HCT116 (cell line): ENCODE measurements around the gene WASF2. TPM values are rescaled to one million over a fixed set of nuclear protein-coding genes. Genes with fewer than 3 reads are reported as not detected.

Experiments
- ATAC-seq: fragments of 200-7000 bp; cut with Tn5 transposase; 2 replicates; pipeline ENCODE4 v1.9.1; 2020; ENCODE audit warnings: mild to moderate bottlenecking, moderate library complexity
- BruUV-seq: library from RNA; stranded (reverse); fragments of 400-500 nt; replicated peaks from 2 replicates; lab custom pipeline; 2021; lab: Mats Ljungman, UMichigan
- CTCF ChIA-PET: fragments of 300-600 bp; sonication (Branson Sonifier 250); formaldehyde crosslinking; loops from one replicate; lab custom pipeline; 2021; ENCODE audit warnings: antibody characterized with exemption; lab: Charles Lee
- POLR2A ChIA-PET: fragments of 300-600, 350-600 bp; sonication (Branson Sonifier 250); formaldehyde crosslinking; loops from one replicate; lab custom pipeline; 2021; ENCODE audit warnings: antibody characterized with exemption; lab: Charles Lee
- RAD21 ChIA-PET, 2 experiments: fragments of 300-600 bp; sonication (Branson Sonifier 250); formaldehyde crosslinking; loops; one replicate each; lab custom pipeline; 2023; ENCODE audit warnings: low total read pairs in 2 of 2; ENCODE audit not compliant: uncharacterized antibody in 2 of 2, unreplicated experiment in 2 of 2, low non-redundant PET in 1 of 2; lab: Charles Lee
- DNase-seq: peaks from one replicate; pipeline ENCODE4 v3.0.0-alpha.2; 2010; ENCODE audit warnings: low read depth, low spot score
- H2AFZ ChIP-seq: fragments of 200-600 bp; shearing (Covaris generic), sonication (generic); 2 replicates; pipeline ENCODE4 v1.6.1; 2017; ENCODE audit warnings: low read depth, mixed run types, mixed read lengths, antibody characterized with exemption, low read length; ENCODE audit not compliant: poor library complexity, severe bottlenecking
- H3K27ac ChIP-seq: 2 replicates; pipeline ENCODE4 v1.5.1; 2012; ENCODE audit warnings: low read depth, low read length
- H3K27me3 ChIP-seq: fragments of 200-600 bp; sonication (generic); 2 replicates; pipeline ENCODE4 v1.6.1; 2016; ENCODE audit warnings: mixed run types, low read length, mixed read lengths; ENCODE audit not compliant: insufficient read depth
- H3K36me3 ChIP-seq, 2 experiments: fragments of 200-500 bp in 1 of 2; fragments of 200-600 bp in 1 of 2; sonication (Bioruptor generic) in 1 of 2; sonication (generic) in 1 of 2; 2 replicates each; pipeline versions ENCODE4 v1.5.1 to v1.6.1; 2014 to 2016; ENCODE audit warnings: low read length in 2 of 2, inconsistent platforms in 1 of 2, mixed read lengths in 1 of 2, mixed run types in 1 of 2; ENCODE audit not compliant: insufficient read depth in 2 of 2, control insufficient read depth in 1 of 2
- H3K4me1 ChIP-seq, 2 experiments: fragments of 200-600 bp in 1 of 2; sonication (generic) in 1 of 2; 2 replicates each; pipeline versions ENCODE4 v1.5.1 to v1.6.1; 2012 to 2017; ENCODE audit warnings: low read length in 2 of 2, inconsistent platforms in 1 of 2, mild to moderate bottlenecking in 1 of 2, mixed read lengths in 1 of 2, mixed run types in 1 of 2, moderate library complexity in 1 of 2; ENCODE audit not compliant: insufficient read depth in 2 of 2, control insufficient read depth in 1 of 2
- H3K4me2 ChIP-seq: fragments of 200-600 bp; sonication (generic); 2 replicates; pipeline ENCODE4 v1.6.1; 2017; ENCODE audit warnings: mixed run types, low read length, mixed read lengths
- H3K4me3 ChIP-seq, 2 experiments: fragments of 200-600 bp in 1 of 2; sonication (generic) in 1 of 2; replicated peaks in 1 of 2; 2 replicates each; pipeline ENCODE4 v1.5.1; 2011 to 2016; ENCODE audit warnings: low read length in 2 of 2, control low read depth in 1 of 2, low read depth in 1 of 2, mild to moderate bottlenecking in 1 of 2, mixed read lengths in 1 of 2, mixed run types in 1 of 2
- H3K79me2 ChIP-seq: fragments of 200-600 bp; sonication (generic); 2 replicates; pipeline ENCODE4 v1.6.1; 2017; ENCODE audit warnings: mild to moderate bottlenecking, mixed run types, low read length, moderate library complexity, mixed read lengths; ENCODE audit not compliant: insufficient read depth
- H3K9ac ChIP-seq: fragments of 200-600 bp; sonication (generic); 2 replicates; pipeline ENCODE4 v1.6.1; 2016; ENCODE audit warnings: low read length, mixed read lengths
- H3K9me2 ChIP-seq: fragments of 200-600 bp; sonication (generic), shearing (Covaris generic); 2 replicates; pipeline ENCODE4 v1.6.1; 2017; ENCODE audit warnings: mixed run types, mild to moderate bottlenecking, moderate library complexity; ENCODE audit not compliant: insufficient read depth
- H3K9me3 ChIP-seq, 2 experiments: fragments of 200-500 bp in 1 of 2; fragments of 200-600 bp in 1 of 2; sonication (Bioruptor generic) in 1 of 2; sonication (generic) in 1 of 2; 2 replicates each; pipeline ENCODE4 v1.6.1; 2014 to 2017; ENCODE audit warnings: low read length in 2 of 2, mixed read lengths in 2 of 2, inconsistent platforms in 1 of 2, low read depth in 1 of 2, mild to moderate bottlenecking in 1 of 2, mixed run types in 1 of 2, moderate library complexity in 1 of 2; ENCODE audit not compliant: control insufficient read depth in 1 of 2, insufficient read depth in 1 of 2
- H4K20me1 ChIP-seq: fragments of 200-600 bp; sonication (generic), shearing (Covaris generic); 2 replicates; pipeline ENCODE4 v1.6.1; 2017; ENCODE audit warnings: mixed run types, mild to moderate bottlenecking, moderate library complexity; ENCODE audit not compliant: insufficient read depth
- EGR1 ChIP-seq: IDR thresholded peaks from 2 replicates; pipeline ENCODE4 v1.6.1; 2012; ENCODE audit warnings: low read depth
- FOSL1 ChIP-seq: IDR thresholded peaks from 2 replicates; pipeline ENCODE4 v1.6.1; 2012; ENCODE audit warnings: low read depth
- JUND ChIP-seq: IDR thresholded peaks from 2 replicates; pipeline ENCODE4 v1.6.1; 2012
- POLR2A ChIP-seq: IDR thresholded peaks from 2 replicates; pipeline ENCODE4 v1.7.0; 2011; ENCODE audit warnings: borderline replicate concordance; ENCODE audit not compliant: insufficient read depth, insufficient read length; ENCODE audit errors: extremely low read depth
- RAD21 ChIP-seq: IDR thresholded peaks from 2 replicates; pipeline ENCODE4 v1.6.1; 2012; ENCODE audit warnings: low read depth, mild to moderate bottlenecking
- SIN3A ChIP-seq: IDR thresholded peaks from 2 replicates; pipeline ENCODE4 v1.6.1; 2012; ENCODE audit warnings: low read depth
- ZNF274 ChIP-seq: fragments of 200-500 bp; sonication (Bioruptor generic); IDR thresholded peaks from 2 replicates; pipeline ENCODE4 v1.6.1; 2014; ENCODE audit warnings: mild to moderate bottlenecking, low read depth, low read length, inconsistent platforms
- intact Hi-C: fragments of 100-400 bp; cut with micrococcal nuclease; formaldehyde crosslinking; loops from 2 replicates; pipeline ENCODE4 v1.10.0; 2022
- total RNA-seq: library from RNA; stranded (reverse); gene quantifications from one replicate; pipeline ENCODE4 v1.2.1, GENCODE V29; 2021; ENCODE audit not compliant: unreplicated experiment
- TF ChIP-seq, protein P1 (sequence below): IDR thresholded peaks from 2 replicates; pipeline ENCODE4 v1.6.1; 2012
- TF ChIP-seq, protein P2 (sequence below): IDR thresholded peaks from 2 replicates; pipeline ENCODE4 v1.6.1; 2012; ENCODE audit warnings: low read depth
- TF ChIP-seq, protein P3 (sequence below), 3 experiments: fragments of 200-600 bp in 1 of 3; sonication (generic) in 1 of 3; IDR thresholded peaks in 2 of 3; conservative IDR thresholded peaks in 1 of 3; 2 replicates each; pipeline ENCODE4 v1.5.1; 2012 to 2017; ENCODE audit warnings: low read depth in 2 of 3, low read length in 2 of 3, antibody characterized with exemption in 1 of 3, borderline replicate concordance in 1 of 3, control low read depth in 1 of 3, mild to moderate bottlenecking in 1 of 3, mixed read lengths in 1 of 3, mixed run types in 1 of 3, moderate library complexity in 1 of 3; ENCODE audit not compliant: insufficient read depth in 1 of 3
- TF ChIP-seq, protein P4 (sequence below): IDR thresholded peaks from 2 replicates; pipeline ENCODE4 v1.6.1; 2012
- TF ChIP-seq, protein P5 (sequence below): IDR thresholded peaks from 2 replicates; pipeline ENCODE4 v1.6.1; 2011; ENCODE audit warnings: mild to moderate bottlenecking, low read length, moderate library complexity; ENCODE audit not compliant: insufficient replicate concordance; ENCODE audit errors: extremely low read depth

WASF2 gene
- total RNA-seq, 1 experiment from 2014 or later, result 111 TPM

DNA sequence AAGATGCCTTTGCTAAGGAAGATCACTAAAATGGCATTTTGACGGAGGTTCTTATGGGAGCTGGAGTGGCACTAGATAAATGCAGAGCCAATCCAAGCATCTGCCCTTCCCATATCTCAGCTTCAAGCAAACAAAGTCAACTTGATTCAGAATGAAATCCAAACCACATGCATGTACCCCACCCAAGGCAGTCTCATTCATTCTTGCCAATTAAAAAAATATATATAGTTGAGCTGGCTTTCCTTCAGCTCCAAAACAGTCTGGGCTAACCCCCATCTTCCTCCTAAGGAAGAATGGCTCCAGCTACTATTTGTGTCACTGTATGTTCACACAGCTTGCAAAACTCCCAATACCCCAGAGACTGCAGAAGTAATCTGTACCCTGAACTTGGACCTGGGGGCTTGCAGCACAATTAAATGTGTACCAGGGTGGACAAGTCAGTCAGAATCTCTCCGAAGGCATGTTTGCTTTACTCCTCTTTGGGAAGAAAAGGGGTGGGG is 62.1 kb downstream of the WASF2 start:
- Histone ChIP-seq H3K79me2 (peaks cover 61% of the 10 kb centered on the region), H3K9me2 (no peaks in the 10 kb centered on the region), H3K27ac (no peak overlapping the region), H2AFZ (no peak overlapping the region), H3K4me2 (no peak overlapping the region), H3K36me3 (peaks cover 5 to 10% of the 10 kb centered on the region in 2 experiments; a peak in 3 of 4 replicates), H3K9ac (no peak overlapping the region), H3K4me3 (no peak overlapping the region), H4K20me1 (0 out of 2 replicates have a peak, but pooled peaks cover 3% of the 10 kb centered on the region)
- no peak for DNase-seq
- no TSS peak for BruUV-seq
- CTCF ChIA-PET, result interaction anchor here (1.5 kb wide), 1 partner anchor 11 kb away, joined by 4 read pairs; no protein-coding TSS in a partner anchor
- intact Hi-C loops, result no loop called here
- RAD21 ChIA-PET, result no interaction called here
- POLR2A ChIA-PET, result interaction anchor here (1.2 kb wide), 1 partner anchor 9 kb away, joined by 3 read pairs; no protein-coding TSS in a partner anchor
- no peak for TF ChIP-seq ZNF274
- TF ChIP-seq FOSL1, result no peak
- no peak for TF ChIP-seq JUND
- no peak for TF ChIP-seq EGR1
- TF ChIP-seq, protein P1, sequence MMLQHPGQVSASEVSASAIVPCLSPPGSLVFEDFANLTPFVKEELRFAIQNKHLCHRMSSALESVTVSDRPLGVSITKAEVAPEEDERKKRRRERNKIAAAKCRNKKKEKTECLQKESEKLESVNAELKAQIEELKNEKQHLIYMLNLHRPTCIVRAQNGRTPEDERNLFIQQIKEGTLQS, result no peak
- no peak for TF ChIP-seq SIN3A
- no peak for TF ChIP-seq POLR2A
- TF ChIP-seq RAD21, result no peak
- TF ChIP-seq, protein P2, sequence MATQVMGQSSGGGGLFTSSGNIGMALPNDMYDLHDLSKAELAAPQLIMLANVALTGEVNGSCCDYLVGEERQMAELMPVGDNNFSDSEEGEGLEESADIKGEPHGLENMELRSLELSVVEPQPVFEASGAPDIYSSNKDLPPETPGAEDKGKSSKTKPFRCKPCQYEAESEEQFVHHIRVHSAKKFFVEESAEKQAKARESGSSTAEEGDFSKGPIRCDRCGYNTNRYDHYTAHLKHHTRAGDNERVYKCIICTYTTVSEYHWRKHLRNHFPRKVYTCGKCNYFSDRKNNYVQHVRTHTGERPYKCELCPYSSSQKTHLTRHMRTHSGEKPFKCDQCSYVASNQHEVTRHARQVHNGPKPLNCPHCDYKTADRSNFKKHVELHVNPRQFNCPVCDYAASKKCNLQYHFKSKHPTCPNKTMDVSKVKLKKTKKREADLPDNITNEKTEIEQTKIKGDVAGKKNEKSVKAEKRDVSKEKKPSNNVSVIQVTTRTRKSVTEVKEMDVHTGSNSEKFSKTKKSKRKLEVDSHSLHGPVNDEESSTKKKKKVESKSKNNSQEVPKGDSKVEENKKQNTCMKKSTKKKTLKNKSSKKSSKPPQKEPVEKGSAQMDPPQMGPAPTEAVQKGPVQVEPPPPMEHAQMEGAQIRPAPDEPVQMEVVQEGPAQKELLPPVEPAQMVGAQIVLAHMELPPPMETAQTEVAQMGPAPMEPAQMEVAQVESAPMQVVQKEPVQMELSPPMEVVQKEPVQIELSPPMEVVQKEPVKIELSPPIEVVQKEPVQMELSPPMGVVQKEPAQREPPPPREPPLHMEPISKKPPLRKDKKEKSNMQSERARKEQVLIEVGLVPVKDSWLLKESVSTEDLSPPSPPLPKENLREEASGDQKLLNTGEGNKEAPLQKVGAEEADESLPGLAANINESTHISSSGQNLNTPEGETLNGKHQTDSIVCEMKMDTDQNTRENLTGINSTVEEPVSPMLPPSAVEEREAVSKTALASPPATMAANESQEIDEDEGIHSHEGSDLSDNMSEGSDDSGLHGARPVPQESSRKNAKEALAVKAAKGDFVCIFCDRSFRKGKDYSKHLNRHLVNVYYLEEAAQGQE, result no peak
- TF ChIP-seq, protein P3, sequence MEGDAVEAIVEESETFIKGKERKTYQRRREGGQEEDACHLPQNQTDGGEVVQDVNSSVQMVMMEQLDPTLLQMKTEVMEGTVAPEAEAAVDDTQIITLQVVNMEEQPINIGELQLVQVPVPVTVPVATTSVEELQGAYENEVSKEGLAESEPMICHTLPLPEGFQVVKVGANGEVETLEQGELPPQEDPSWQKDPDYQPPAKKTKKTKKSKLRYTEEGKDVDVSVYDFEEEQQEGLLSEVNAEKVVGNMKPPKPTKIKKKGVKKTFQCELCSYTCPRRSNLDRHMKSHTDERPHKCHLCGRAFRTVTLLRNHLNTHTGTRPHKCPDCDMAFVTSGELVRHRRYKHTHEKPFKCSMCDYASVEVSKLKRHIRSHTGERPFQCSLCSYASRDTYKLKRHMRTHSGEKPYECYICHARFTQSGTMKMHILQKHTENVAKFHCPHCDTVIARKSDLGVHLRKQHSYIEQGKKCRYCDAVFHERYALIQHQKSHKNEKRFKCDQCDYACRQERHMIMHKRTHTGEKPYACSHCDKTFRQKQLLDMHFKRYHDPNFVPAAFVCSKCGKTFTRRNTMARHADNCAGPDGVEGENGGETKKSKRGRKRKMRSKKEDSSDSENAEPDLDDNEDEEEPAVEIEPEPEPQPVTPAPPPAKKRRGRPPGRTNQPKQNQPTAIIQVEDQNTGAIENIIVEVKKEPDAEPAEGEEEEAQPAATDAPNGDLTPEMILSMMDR (IDR thresholded peaks at IDR 0.05 in 2 of 3, conservative IDR thresholded peaks at IDR 0.05 in 1 of 3; ENCODE audit: borderline replicate concordance in 1 of 3, insufficient read depth in 1 of 3, low read depth in 2 of 3, low read length in 2 of 3), result no peak
- TF ChIP-seq, protein P4, sequence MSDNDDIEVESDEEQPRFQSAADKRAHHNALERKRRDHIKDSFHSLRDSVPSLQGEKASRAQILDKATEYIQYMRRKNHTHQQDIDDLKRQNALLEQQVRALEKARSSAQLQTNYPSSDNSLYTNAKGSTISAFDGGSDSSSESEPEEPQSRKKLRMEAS, result no peak
- TF ChIP-seq, protein P5, sequence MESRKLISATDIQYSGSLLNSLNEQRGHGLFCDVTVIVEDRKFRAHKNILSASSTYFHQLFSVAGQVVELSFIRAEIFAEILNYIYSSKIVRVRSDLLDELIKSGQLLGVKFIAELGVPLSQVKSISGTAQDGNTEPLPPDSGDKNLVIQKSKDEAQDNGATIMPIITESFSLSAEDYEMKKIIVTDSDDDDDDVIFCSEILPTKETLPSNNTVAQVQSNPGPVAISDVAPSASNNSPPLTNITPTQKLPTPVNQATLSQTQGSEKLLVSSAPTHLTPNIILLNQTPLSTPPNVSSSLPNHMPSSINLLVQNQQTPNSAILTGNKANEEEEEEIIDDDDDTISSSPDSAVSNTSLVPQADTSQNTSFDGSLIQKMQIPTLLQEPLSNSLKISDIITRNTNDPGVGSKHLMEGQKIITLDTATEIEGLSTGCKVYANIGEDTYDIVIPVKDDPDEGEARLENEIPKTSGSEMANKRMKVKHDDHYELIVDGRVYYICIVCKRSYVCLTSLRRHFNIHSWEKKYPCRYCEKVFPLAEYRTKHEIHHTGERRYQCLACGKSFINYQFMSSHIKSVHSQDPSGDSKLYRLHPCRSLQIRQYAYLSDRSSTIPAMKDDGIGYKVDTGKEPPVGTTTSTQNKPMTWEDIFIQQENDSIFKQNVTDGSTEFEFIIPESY, result no peak
- TF ChIP-seq, all 23 proteins: peak for 0
- H3K4me1 ChIP-seq, result no peaks in the 10 kb centered on the region
- no peak for ATAC-seq
- H3K27me3 ChIP-seq, result no peaks in the 10 kb centered on the region
- no peaks in the 10 kb centered on the region for H3K9me3 ChIP-seq
